Stimulated activated CD8-positive, alpha-beta memory T cell treated with anti-CD3 and anti-CD28 coated beads, Interleukin-2, amount 100 ng/mL, for 1 hour (primary cell): Measurements from ENCODE around the gene ANXA7.
"Not testable (repeated sequence)": the region's sequence is repeated elsewhere in the genome, so short reads cannot be mapped to it uniquely, and the experiment has no call there.

Source experiments
- DNase-seq, 2 donors: peaks; one replicate each; pipeline ENCODE4 v3.0.0-alpha.2; 2020; ENCODE audit warnings: low read depth in 2 of 2

Gene ANXA7

GRCh38 chr10:73339436-73339835 is 74.4 kb downstream of the ANXA7 start:
- no peak for DNase-seq

GRCh38 chr10:73338801-73339368 is 75.0 kb downstream of the ANXA7 start:
- no peak for DNase-seq

DNA sequence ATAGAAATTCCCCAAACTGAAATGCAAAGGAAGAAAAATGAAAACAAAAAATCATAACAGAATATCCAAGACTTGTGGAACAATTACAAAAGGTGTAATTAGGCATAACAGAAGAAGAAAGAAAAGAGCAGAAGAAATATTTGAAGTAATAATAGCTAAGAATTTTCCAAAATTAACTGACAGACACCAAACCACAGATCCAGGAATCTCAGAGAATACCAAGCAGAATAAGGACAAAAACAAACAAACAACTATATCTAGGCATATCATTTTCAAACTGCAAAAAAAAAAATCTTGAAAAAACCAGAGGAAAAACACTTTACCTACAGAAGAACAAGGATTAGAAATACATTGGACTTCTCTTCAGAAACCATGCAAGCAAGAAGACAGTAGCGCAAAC is 80.7 kb downstream of the ANXA7 start:
- DNase-seq: no peak

DNA sequence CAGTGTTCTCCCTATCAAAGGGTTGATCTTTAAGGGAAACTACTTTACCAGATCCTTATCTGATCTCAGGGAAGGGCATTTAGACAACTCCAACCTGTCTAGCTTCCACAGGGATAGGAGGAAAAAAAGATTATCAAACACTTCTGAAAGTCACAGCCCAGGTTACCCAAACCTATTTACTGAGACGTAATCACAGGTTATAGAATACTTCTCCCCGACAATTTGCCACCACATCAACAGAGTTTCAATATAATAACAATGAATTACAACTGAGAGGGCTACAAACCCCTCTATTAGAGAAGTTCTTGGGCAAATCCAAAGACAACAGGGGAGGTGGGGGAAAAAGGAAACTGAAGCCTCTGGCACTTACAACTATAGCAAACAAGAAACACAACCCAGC is 81.5 kb downstream of the ANXA7 start:
- no peak for DNase-seq

DNA sequence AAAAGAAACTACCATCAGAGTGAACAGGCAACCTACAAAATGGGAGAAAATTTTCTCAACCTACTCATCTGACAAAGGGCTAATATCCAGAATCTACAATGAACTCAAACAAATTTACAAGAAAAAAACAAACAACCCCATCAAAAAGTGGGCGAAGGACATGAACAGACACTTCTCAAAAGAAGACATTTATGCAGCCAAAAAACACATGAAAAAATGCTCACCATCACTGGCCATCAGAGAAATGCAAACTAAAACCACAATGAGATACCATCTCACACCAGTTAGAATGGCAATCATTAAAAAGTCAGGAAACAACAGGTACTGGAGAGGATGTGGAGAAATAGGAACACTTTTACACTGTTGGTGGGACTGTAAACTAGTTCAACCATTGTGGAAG is 85.3 kb downstream of the ANXA7 start:
- DNase-seq: not testable (repeated sequence)

DNA sequence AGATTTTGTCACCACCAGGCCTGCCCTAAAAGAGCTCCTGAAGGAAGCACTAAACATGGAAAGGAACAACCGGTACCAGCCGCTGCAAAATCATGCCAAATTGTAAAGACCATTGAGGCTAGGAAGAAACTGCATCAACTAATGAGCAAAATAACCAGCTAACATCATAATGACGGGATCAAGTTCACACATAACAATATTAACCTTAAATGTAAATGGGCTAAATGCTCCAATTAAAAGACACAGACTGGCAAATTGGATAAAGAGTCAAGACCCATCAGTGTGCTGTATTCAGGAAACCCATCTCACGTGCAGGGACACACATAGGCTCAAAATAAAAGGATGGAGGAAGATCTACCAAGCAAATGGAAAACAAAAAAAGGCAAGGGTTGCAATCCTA is 88.6 kb downstream of the ANXA7 start:
- DNase-seq: not testable (repeated sequence)
